HG02884 (cell line): ENCODE results near the gene STK31.
"Not testable (repeated sequence)": the region's sequence is repeated elsewhere in the genome, so short reads cannot be mapped to it uniquely, and the experiment has no call there.

ENCODE experiments used
- ATAC-seq: cut with Tn5 transposase; IDR thresholded peaks from one replicate; pipeline ENCODE4 v1.9.1; 2021; ENCODE audit warnings: mild to moderate bottlenecking, moderate library complexity; ENCODE audit not compliant: unreplicated experiment

The STK31 gene

GRCh38 chr7:23710000-23710399 is at the start of gene STK31:
Gene STK31 (plus strand): TSS chr7:23710219. CDS start chr7:23710286, 67 bp downstream.
- ATAC-seq, result no peak

GRCh38 chr7:23661385-23661784 is 48.6 kb upstream of the STK31 start:
- ATAC-seq, result no peak

- no peak for ATAC-seq
Measured at GRCh38 chr7:23662124-23662983, 47.7 kb upstream of the STK31 start.

- no peak for ATAC-seq
Measured at GRCh38 chr7:23662984-23663313, 47.1 kb upstream of the STK31 start.

GRCh38 chr7:23664122-23664521 is 45.9 kb upstream of the STK31 start:
- ATAC-seq, result no peak

- no peak for ATAC-seq
Measured at GRCh38 chr7:23672033-23672432, 38.0 kb upstream of the STK31 start.

- peak; percentile 91 for ATAC-seq
Measured at GRCh38 chr7:23679898-23680413, 30.1 kb upstream of the STK31 start, which contains the start of gene FAM221A. Gene FAM221A (plus strand): TSS chr7:23680199. CDS start chr7:23680219, 20 bp downstream.

GRCh38 chr7:23680414-23681405 is 29.3 kb upstream of the STK31 start:
- peak; percentile 32 for ATAC-seq

GRCh38 chr7:23684041-23684440 is 26.0 kb upstream of the STK31 start:
- not testable (repeated sequence) for ATAC-seq

- no peak for ATAC-seq
Measured at GRCh38 chr7:23685731-23686130, 24.3 kb upstream of the STK31 start.

- ATAC-seq, result no peak
Measured at GRCh38 chr7:23687011-23687410, 23.0 kb upstream of the STK31 start.

- no peak for ATAC-seq
Measured at GRCh38 chr7:23689165-23689564, 20.9 kb upstream of the STK31 start.

- no peak for ATAC-seq
Measured at GRCh38 chr7:23691320-23691719, 18.7 kb upstream of the STK31 start.

GRCh38 chr7:23693224-23693623 is 16.8 kb upstream of the STK31 start:
- ATAC-seq, result no peak

GRCh38 chr7:23696916-23697441 is 13.0 kb upstream of the STK31 start:
- ATAC-seq, result no peak

GRCh38 chr7:23698822-23699221 is 11.2 kb upstream of the STK31 start:
- no peak for ATAC-seq

GRCh38 chr7:23700046-23700445 is 10.0 kb upstream of the STK31 start:
- ATAC-seq, result no peak

GRCh38 chr7:23709081-23709750 is 803 bp upstream of the STK31 start:
- no peak for ATAC-seq

- ATAC-seq, result no peak
Measured at GRCh38 chr7:23712368-23713284, 2.6 kb downstream of the STK31 start.
